Fibroblast of peridontal ligament (primary cell): ENCODE measurements around the gene USP21.
"Not testable (repeated sequence)": the region's sequence is repeated elsewhere in the genome, so short reads cannot be mapped to it uniquely, and the experiment has no call there.

Experiments
- DNase-seq: peaks from one replicate; pipeline ENCODE4 v3.0.0-alpha.2; 2010; ENCODE audit errors: extremely low read depth

USP21 gene, protein sequence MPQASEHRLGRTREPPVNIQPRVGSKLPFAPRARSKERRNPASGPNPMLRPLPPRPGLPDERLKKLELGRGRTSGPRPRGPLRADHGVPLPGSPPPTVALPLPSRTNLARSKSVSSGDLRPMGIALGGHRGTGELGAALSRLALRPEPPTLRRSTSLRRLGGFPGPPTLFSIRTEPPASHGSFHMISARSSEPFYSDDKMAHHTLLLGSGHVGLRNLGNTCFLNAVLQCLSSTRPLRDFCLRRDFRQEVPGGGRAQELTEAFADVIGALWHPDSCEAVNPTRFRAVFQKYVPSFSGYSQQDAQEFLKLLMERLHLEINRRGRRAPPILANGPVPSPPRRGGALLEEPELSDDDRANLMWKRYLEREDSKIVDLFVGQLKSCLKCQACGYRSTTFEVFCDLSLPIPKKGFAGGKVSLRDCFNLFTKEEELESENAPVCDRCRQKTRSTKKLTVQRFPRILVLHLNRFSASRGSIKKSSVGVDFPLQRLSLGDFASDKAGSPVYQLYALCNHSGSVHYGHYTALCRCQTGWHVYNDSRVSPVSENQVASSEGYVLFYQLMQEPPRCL

DNA sequence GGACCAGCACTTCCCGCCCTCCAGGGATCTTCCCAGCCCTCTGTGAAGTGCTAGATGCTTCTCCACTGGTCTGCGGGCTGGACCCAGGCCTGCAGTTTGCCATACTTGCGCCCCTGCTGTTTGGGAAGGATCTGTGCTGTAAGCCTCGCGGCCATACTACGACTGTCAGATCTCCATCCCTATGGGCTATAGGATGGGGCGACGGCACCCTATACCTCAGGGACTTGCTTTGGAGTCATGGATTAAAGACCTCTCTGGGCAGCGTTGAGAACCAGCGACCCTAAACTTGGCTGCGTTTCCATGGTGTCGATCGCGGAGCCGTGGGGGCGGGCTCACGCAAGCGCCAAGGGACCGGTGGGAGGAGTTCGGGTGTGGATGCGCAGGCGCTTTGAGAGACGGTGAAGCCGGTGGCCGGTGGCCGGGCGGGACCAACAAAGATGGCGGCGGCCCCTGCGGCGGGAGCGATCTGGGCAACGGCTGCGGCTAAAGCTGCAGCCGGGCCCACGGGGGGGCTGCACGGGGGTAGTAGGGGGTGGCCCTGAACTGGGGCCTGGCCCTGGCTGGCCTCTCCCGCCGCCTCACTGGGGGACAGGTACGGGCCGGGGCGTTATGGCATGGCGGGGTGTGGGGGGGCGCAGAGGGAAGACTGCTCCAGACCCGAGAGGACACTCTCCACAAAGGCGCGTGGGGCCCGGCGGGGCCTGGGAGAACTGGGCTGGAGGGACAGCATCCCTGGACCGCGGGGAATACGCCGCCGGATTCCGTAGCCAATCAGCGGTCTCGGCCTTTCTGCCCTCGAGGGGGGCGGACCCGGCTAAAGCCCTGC lies at the start of gene USP21:
Gene USP21, plus strand, starts transcription at position 414 of the 826 bp plus-strand sequence. CDS start 1,141 bp downstream, outside the sequence.
- DNase-seq, result peak; percentile 87

DNA sequence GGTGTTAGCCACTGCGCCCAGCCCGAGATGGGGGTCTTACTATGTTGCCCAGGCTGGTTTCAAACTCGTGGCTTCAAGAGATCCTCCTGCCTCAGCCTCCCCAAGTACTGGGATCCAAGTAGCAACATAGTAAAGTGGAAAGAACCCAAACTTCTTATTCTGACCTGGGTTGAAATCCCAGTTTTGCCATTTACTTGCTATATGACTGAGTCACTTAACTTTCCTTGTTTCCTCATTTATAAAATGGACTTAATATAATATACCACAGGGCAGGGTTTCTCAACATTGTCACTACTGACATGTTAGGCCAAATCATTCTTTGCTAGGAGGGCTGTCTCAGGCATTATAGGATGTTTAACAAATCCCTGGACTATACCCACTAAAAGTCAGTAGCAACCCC lies 48.2 kb upstream of the USP21 start:
- DNase-seq, result no peak

DNA sequence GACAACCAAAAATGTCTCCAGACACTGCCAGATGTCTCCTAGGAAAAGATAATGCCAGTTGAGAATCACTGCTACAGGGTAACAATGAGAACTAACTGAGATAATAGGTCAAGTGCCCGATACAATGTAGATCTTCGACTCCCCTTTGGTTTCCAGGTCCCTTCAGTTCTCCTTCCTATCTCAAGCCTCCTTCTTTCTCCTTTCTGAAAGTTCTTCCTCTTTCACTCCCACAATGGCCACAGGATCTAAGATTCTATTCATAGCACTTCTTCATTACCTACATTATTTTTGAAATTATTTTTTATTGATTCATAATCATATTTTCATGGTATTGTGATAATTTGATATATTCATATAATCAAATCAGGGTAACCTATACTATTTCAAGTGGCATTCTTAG lies 47.8 kb upstream of the USP21 start:
- DNase-seq, result no peak

DNA sequence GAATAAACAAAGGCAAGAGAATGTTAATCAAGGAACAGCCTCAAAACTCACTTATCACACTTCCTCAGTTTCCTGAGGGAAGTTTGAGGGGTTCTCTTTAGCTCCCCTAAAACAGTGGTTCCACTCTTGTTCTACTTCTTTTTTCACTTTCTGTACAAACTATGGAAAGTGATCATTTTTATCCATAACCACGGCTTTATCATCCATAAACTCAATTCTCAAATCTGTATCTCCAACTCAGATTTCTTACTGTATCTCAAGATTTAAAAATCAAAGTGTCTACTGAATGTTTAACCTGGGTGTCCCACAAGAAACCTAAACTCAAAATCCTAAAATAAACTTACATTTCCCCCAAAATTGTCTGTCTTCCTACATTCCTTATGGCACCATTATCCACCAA lies 45.4 kb upstream of the USP21 start:
- no peak for DNase-seq

DNA sequence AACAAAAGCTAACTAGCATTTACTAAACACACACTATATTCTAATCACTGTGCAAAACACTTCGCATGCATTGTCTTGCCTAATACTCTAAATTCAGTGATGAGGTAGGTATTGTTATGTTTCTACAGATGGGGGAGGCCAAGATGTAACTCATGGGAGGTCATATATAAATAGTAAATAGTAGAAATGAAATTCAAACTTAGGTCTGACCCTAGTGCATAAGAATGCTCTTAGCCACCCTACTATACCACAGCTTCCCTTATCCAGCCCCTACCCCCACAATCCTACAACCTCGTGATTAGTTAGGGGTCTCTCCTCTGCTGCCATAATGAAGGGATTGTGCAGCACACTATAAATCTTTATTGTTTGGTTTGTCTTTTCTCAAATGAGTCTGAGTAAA lies 44.7 kb upstream of the USP21 start:
- DNase-seq, result no peak

DNA sequence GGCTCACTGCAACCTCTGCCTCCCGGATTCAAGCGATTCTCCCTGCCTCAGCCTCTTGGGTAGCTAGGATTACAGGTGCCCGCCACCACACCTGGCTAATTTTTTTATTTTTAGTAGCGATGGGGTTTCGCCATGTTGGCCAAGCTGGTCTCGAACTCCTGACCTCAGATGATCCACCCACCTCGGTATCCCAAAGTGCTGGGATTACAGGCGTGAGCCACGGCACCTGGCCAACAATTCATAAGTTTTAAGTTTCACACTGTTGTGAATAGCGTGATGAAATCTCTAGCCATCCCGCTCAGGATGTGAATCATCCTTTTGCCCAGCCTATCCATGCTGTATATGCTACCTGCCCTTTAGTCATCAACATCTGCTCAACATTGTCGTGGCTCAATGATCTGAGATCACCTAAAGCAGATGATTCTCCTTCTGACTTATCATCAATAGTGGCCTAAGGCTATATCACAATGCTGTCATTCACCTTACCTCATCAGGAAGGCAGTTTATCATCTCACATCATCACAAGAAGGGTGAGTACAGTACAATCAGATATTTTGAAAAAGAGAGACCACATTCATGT lies 44.1 kb upstream of the USP21 start:
- peak; percentile 37 for DNase-seq

DNA sequence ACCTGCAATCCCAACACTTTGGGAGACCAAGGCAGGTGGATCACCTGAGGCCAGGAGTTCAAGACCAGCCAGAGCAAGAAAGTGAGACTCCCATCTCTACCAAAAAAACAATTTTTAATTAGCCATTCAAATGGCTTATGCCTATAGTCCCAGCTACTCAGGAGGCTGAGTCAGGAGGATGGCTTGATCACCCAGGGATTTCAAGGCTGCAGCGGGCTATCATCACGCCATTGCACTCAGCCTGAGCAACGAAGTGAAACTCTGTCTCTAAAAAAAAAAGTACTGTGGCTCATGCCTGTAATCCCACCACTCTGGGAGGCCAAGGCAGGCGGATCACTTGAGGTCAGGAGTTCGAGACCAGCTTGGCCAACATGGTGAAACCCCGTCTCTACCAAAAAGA lies 43.3 kb upstream of the USP21 start:
- not testable (repeated sequence) for DNase-seq

DNA sequence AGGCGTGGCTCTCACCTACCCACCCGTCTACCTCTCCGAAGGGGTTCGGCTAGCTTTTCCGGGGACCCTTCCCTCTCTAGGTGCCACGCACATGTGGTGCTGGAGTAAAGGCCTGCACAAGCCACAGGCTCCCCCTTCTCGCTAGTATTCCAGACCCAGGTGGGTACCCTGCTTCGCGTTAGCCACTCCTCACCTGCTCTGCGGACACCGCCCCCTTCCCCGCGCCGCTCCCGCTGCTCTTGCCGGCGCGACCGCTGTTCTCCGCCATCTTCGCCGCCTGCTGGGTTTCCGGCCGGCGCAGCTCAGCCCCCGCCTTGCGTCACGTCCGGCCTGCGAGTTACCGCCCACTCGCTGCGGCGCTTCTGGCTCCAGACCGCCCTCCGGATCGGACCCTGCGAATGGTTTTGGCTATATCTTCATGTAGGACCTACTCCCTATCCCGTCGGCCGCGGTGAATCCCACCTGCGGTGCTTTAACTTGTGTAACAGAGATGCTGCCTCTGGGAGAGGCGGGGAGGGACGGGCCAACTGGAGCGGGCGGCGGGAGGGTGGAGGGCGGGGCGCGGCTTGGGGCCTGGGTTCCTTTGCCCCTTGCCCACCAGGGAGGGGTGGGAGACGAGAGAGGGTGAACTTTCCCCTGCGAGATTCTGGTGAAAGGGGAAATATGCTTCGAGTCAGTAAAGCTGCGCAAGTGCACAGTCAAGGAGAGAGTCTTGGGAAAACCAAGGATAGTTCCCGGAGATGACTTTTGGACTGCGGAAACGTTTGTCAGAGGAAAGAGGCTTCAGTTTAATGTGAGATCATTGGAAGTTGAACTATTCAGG lies 41.3 kb upstream of the USP21 start, which contains the start of the genes NIT1 and PFDN2:
Gene NIT1, plus strand, starts transcription at position 347 of the 823 bp plus-strand sequence. Its CDS starts 72 bp downstream, at position 419.
Gene PFDN2, minus strand, starts transcription at position 279 of the 823 bp plus-strand sequence. Its CDS starts 11 bp downstream, at position 268.
- DNase-seq, result peak; percentile 74

DNA sequence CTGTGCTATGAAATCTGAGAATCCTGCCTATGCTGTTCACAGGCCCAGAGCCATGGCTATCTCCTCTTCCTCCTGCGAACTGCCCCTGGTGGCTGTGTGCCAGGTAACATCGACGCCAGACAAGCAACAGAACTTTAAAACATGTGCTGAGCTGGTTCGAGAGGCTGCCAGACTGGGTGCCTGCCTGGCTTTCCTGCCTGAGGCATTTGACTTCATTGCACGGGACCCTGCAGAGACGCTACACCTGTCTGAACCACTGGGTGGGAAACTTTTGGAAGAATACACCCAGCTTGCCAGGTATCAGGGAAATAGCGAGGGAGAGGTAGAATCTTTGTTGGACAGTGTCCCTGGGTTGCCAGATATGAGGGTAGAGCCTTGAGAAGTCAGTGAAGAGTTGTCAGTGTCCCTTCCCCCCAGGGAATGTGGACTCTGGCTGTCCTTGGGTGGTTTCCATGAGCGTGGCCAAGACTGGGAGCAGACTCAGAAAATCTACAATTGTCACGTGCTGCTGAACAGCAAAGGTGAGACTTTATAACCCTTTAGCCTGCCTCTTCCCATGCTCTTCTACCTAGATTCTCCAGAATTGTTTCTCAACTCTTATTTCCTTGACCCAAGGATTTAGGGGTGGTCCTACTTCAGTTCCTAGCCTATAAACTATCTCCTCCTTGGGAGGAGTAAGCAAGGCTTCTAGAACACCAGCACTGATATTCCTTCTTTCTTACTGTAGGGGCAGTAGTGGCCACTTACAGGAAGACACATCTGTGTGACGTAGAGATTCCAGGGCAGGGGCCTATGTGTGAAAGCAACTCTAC lies 40.0 kb upstream of the USP21 start:
- DNase-seq, result peak; percentile 69

DNA sequence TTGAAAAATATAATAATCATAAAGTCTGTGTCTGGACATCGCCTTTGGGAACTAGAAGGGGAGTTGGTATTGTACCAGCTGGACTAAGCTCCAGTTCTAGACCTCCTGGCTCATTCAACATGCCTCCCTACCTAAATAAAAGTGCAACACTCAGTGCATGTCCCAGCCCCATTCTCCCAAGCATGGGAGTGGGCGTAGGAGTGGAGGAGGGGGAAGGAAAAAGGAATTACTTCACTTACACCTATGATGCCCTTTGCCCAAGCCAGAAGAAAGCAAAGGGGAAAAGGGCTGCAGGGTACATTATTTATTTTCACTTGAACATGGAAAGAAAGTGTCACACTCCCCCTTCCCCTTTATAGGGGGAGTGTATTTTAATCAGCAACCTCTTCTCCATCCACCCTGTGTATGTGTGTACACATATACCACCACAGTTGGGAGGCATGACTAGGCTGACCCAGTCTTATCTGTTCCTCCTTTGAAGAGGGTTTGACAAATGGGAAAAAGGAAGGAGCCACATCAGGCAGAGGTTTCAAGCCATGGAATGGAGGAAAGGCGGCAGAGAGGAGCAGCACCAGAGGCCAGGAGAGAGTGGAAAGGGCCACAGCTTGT lies 38.2 kb upstream of the USP21 start:
- DNase-seq, result no peak

DNA sequence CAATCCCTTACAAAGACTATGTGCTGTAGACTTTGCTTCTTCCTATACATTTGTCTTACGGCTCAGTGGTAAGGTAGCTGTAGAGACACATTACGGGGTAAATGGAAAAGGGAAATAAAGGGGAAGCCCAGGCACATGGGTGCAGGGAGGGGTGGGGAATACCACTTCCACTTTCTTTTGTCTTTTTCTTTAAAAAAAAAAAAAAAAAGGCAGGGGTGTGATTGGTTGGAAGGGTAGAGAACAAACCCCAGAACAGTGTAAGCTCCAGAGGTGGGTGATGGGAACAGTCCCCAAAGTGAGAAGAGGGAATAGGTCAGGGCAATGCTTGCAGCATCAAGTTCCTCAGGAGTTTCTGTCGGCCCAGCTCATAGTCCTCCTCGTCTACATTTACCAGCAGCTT lies 37.5 kb upstream of the USP21 start:
- DNase-seq, result no peak

DNA sequence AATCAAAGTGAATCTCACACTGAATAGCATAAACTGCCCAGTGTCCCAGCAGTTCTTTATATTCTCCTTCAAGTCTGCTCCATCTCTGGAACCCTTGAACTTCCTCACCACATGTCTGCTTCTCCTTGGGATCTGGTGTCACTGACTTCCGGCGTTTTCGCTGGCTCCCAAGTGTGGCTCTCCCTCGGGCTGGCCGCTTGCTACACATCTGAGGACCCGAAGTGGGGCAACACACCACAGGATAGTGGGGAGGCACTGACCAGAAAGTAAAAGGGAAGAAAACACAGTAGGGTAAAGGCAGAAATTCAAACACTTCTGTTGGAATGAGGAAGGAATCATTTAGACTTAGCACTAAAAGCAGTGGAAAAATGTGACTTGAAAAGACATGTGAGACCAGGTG lies 36.3 kb upstream of the USP21 start:
- no peak for DNase-seq

DNA sequence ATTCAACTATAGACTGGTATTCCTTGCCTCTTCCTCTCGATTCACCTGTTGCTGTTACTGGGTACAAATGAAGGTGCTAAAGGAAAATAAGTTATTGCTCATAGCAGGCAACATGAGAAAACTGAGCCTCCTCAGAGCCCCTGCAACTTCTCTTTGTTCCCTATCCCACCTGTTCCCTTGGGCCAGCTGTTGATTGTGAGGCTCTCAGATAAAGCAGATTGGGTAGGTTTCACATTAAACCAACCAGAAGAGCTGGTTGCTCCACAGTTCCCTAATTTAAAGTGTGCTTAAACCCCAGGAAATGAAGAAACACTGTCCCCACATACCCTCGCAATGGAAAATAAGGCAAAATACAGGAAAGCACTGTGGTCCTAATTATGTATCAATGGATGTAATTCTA lies 31.7 kb upstream of the USP21 start:
- DNase-seq, result no peak

DNA sequence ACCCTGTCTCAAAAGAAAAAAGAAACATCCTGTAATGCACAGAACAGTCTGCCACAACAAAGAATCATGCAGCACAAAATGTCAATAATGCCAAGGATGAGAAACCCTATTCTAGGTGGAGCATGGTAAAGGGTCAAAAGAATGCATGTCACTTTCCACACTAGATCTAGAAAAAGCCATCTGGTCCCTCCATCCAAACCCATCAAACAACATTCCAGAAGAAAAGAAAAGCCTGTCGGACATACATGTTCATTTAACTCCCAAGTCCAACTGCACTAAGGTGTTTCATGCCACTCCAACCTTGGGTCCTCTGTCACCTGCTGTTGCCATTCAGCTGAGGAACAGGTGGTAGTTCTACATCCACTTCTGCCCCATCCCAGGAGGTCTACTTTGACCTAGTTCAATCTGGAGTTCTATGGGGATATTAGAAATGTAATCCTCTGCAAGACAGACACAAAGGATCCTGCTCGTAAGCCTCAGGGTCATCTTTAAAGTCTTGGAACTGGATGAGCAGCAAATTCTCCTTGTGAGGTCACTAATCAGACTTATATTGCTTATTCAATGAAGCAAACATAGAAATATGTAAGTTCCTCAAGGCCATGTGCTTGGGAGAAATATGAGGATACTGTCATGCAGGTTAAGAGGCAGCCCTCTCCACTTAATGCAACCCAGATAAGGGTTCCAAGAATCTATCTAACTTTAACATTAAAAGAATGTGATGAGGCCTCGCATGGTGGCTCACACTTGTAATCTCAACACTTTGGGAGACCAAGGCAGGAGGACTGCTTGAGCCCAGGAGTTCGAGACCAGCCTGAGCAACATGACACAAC lies 30.5 kb upstream of the USP21 start:
- DNase-seq, result no peak

DNA sequence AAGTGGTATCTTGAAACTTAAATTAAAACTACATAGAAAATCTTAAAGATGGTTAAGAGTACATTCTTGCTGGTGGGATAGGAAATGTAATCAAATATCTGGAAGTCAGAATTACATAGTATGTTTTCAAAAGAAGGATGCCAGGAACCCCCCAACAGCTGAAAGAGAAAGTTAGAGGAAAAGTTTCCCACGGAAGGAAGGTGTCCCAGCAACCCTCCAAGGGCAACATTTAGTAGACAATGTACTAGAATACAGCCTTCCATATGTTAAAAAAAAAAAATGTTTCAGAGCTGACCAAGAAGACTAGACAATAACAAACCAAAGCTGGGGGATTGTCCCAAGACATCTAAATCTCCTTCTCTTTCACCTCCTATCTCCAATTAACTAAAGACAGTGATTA lies 29.0 kb upstream of the USP21 start:
- DNase-seq, result no peak

DNA sequence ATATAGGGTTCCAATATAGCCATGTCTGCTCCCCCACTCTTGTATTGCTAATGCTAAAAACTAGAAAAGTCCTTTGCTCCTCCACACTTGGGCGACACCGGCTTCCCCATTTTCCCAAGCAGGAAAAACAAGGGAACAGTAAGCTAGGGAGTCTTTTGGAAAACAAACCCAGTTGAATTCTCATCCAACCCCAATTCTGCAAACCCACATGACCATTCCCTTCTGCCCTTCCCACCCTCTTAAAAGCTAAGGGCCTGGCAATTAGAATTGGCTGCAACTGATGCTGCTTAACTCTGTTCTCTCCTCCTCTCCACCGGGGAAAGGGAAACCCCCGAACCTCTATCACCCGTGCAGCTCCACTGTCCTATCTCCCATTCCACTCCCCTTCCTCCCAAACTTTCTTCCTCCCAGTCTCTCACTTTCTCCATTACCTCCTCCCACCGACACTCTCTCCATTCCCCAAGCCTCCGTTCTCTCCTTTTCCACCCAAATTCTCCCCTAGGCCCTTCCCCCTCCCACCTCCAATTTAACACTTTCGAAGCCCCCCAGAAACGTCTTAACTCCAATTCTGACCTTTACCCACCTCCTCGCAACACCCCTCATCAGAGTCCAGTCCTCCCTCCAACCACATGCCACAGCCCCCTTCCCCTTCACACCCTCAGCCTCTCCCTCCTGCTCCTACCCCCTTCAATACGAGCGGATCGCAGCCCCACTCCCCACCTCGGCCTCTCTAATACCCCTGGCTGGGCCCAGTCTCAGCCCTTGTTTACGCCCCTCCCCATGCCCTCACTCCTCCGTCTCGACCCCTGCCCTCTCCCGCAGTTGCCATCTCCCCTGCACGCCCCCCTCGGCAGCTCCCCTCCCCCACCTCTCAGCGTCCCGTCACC lies 27.5 kb upstream of the USP21 start:
- peak; percentile 54 for DNase-seq

DNA sequence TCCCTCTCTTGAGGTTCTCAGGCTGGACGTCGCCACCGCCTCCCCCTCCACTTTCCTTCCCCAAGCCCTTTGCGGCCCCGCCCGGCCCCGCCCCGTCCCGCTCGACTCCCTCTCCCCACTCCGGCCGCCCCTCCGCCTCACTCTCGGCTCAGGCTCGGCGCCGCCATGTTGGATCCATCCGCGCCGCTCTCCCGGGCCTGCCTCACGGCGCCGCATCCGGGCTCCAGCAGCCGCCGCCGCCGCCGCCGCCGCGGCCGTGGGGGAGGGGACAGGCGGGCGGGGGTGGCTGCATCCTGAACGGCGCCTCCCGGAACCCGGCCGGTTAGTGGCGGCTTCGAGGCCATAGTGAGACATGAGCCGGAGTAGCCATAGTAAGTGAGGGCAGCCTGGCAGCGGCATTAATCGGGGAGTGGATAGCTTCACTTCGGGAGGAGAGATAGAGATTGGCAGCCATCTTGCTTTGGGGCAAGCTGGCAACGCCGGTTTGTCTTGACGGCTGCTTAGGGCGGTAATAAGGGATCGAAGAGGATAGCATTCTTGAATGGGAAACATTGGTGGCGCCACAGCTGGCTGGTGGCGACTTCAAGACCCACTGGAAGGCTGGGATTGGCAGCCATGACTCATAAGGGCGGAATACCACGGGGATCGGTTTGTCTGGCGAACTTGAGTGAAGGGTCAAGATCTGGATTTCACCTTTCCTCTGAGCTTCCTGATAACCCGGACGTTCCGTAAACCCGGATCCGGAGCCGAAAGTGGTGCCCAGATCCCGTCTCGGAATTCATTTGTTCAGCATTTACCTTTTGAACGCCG lies 26.7 kb upstream of the USP21 start, which contains the start of gene DEDD:
Gene DEDD, minus strand, starts transcription at position 258 of the 810 bp plus-strand sequence. CDS start 8,205 bp downstream, outside the sequence.
- peak; percentile 96 for DNase-seq
